D721Med (cell line): ENCODE measurements around the gene CREB3L2.
"Not testable (repeated sequence)": the region's sequence is repeated elsewhere in the genome, so short reads cannot be mapped to it uniquely, and the experiment has no call there.

Experiments
- DNase-seq: peaks from one replicate; pipeline ENCODE4 v3.0.0; 2011; ENCODE audit warnings: low spot score; ENCODE audit not compliant: insufficient read length
- FAIRE-seq: peaks from 2 replicates; lab custom pipeline; 2011; peaks lifted over from hg19 to GRCh38; lab: Jason Lieb, UNC
- TF ChIP-seq, protein P1 (sequence below): IDR thresholded peaks from 2 replicates; pipeline ENCODE4 v1.5.1; 2012; ENCODE audit warnings: mild to moderate bottlenecking, control low read depth; ENCODE audit not compliant: insufficient read depth; ENCODE audit errors: missing control alignments

Gene CREB3L2, protein sequence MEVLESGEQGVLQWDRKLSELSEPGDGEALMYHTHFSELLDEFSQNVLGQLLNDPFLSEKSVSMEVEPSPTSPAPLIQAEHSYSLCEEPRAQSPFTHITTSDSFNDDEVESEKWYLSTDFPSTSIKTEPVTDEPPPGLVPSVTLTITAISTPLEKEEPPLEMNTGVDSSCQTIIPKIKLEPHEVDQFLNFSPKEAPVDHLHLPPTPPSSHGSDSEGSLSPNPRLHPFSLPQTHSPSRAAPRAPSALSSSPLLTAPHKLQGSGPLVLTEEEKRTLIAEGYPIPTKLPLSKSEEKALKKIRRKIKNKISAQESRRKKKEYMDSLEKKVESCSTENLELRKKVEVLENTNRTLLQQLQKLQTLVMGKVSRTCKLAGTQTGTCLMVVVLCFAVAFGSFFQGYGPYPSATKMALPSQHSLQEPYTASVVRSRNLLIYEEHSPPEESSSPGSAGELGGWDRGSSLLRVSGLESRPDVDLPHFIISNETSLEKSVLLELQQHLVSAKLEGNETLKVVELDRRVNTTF

DNA sequence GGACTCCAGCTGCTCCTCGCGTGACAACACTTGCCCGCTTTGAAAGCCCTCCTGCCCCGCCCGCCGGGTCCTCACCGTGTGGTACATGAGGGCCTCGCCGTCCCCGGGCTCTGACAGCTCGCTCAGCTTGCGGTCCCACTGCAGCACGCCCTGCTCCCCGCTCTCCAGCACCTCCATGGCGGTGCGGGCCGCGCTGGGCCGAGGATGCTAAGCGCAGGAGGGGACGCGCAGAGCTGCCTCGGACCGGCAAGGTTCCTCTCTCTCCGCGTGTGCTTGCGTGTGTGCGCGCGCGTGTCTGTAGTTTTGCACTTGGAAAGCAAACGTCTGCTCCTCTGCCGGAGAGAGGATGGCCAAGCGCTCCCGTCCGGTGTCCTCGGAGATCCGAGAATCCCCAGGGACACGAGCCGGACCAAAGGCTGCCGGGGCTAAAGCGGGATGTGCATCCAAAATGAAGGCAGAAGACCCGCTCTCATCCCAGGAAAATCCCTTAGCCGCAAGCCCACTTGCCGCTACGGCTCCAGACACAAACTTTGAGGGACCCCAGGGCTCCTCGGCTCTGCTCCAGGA lies at the start of gene CREB3L2:
Gene CREB3L2, minus strand, starts transcription at position 558 of the 567 bp plus-strand sequence. Its CDS starts 381 bp downstream, at position 177.
- TF ChIP-seq, protein P1, sequence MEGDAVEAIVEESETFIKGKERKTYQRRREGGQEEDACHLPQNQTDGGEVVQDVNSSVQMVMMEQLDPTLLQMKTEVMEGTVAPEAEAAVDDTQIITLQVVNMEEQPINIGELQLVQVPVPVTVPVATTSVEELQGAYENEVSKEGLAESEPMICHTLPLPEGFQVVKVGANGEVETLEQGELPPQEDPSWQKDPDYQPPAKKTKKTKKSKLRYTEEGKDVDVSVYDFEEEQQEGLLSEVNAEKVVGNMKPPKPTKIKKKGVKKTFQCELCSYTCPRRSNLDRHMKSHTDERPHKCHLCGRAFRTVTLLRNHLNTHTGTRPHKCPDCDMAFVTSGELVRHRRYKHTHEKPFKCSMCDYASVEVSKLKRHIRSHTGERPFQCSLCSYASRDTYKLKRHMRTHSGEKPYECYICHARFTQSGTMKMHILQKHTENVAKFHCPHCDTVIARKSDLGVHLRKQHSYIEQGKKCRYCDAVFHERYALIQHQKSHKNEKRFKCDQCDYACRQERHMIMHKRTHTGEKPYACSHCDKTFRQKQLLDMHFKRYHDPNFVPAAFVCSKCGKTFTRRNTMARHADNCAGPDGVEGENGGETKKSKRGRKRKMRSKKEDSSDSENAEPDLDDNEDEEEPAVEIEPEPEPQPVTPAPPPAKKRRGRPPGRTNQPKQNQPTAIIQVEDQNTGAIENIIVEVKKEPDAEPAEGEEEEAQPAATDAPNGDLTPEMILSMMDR = no peak
- DNase-seq = no peak
- FAIRE-seq = no peak

DNA sequence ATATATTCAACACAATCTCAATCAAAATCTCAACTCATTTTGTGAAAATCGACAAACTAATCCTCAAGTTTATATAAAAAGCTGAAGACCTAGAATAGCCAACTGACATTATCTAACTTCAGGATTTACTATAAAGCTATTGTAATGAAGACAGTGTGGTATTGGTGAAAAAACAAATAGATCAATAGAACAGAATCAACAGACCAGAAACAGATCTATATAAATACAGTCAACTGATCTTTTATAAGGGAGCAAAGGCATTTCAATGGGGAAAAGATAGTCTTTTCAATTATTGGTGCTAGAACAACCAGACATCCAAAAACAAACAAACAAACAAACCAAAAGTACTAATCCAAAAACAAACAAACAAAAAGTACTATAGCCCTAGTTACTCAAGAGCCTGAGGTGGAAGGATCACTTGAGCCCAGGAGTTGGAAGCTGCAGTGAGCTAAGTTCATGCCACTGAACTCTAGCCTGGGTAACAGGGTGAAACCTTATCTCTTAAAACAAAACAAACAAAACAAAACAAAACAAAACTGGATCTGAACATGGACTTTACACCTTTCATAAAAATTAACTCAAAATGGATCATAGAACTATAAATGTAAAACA lies 47.7 kb upstream of the CREB3L2 start:
- TF ChIP-seq, protein P1 = no peak
- FAIRE-seq (no peak), DNase-seq (no peak)

DNA sequence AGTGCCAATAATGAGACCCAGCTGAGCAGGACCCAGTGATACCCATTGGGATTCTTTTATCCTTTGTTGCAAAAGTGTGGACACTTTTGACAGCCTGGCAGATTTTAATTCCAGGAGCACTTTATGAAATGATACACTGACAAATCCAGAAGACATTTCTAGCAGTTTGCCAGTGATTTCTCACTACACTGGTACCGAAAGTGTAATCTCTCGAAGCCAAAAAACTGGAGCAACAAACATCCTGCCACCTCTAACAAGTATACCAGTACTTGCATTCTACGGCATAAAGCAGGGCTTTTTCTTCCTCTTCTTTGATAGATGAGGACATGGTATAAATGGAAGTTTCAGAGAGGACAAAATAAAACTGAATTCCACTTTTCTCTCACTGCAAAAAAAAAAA lies 46.0 kb upstream of the CREB3L2 start:
- DNase-seq = no peak
- no peak for FAIRE-seq
- TF ChIP-seq, protein P1 = no peak

DNA sequence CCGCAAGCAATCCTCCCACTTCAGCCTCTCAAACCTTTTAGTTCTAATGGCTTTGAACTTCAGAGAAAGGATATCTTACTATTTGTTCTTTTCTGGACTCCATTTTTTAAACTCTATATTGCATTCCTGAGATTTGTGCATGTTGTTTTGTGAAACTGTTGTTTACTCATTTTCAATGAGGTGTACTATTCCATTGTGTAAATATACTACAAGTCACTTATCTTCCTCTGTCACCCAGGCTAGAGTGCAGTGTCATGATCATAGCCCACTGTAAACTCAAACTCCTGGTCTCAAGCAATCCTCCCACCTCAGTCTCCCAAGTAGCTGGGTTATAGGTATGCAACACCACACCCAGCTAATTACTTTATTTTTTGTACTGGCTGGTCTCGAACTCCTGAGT lies 43.0 kb upstream of the CREB3L2 start:
- no peak for FAIRE-seq
- DNase-seq = no peak
- TF ChIP-seq, protein P1 = no peak

DNA sequence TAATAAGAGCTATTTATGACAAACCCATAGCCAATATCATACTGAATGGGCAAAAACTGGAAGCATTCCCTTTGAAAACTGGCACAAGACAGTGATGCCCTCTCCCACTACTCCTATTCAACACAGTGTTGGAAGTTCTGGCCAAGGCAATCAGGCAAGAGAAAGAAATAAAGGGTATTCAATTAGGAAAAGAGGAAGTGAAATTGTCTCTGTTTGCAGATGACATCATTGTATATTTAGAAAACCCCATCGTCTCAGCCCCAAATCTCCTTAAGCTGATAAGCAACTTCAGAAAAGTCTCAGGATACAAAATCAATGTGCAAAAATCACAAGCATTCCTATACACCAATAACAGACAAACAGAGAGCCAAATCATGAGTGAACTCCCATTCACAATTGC lies 38.2 kb upstream of the CREB3L2 start:
- DNase-seq, FAIRE-seq: not testable (repeated sequence)

DNA sequence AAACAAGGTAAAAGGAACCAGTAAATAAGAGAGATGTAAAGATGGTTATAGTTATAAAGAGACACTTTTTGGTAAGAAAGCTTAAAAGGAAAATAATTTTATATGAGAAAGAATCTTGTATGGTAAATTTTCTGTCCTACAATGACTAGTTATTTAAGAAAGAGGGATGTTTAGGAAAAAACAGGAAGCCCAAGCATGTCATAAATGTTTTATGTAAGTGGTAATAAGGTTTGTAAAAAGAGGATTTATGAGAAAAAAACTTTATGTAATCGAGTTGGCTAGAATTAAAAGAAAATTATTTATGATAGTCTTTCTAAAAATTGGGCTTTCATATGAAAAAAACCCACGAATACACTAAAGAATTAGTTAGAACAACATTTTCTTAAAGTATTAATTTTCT lies 34.2 kb upstream of the CREB3L2 start:
- no peak for FAIRE-seq
- TF ChIP-seq, protein P1 = no peak
- DNase-seq = no peak

DNA sequence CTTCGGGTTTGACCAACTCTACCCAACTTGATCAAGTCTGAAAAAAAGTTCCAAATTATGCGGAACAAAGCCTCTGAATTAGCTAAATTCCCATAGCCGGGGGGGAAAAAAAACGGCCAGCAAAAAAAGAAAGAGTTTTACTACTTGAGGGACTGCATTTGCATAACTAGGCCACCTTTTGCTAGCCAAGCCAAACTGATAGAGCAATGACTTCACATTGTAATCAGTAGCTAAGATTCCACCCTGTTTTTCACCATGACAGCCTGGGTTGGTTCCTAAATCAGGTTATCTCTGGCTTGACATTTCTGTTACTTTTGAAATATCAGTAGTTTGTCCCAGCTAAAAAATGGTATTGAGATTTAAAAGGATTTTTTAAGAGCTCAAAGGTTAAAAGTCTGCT lies 31.4 kb upstream of the CREB3L2 start:
- no peak for DNase-seq
- FAIRE-seq = no peak
- TF ChIP-seq, protein P1 = no peak
